HG03066 (cell line): ENCODE measurements around the gene CCDC190.
"Not testable (repeated sequence)": the region's sequence is repeated elsewhere in the genome, so short reads cannot be mapped to it uniquely, and the experiment has no call there.

Experiments used
- ATAC-seq: cut with Tn5 transposase; IDR thresholded peaks from one replicate; pipeline ENCODE4 v1.9.1; 2021; ENCODE audit warnings: low read depth; ENCODE audit not compliant: unreplicated experiment

The CCDC190 gene

DNA sequence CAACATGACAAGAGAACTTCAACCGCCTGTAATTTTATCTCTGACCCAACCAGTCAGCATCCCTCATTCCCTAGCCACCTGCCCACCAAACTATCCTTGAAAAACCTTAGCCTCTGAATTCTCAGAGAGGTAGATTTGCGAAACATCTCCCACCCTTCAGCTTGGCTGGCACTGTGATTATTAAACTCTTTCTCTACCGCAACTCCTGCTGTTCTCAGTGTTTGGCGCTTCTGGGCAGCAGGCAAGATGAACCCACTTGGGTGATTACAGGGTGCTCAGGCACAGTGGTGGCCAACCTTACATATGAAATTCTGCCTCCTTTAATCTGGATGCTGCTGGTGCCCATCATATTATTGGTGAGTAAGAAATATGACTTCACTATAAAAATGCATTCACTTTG lies 22.1 kb downstream of the CCDC190 start:
- ATAC-seq: no peak

DNA sequence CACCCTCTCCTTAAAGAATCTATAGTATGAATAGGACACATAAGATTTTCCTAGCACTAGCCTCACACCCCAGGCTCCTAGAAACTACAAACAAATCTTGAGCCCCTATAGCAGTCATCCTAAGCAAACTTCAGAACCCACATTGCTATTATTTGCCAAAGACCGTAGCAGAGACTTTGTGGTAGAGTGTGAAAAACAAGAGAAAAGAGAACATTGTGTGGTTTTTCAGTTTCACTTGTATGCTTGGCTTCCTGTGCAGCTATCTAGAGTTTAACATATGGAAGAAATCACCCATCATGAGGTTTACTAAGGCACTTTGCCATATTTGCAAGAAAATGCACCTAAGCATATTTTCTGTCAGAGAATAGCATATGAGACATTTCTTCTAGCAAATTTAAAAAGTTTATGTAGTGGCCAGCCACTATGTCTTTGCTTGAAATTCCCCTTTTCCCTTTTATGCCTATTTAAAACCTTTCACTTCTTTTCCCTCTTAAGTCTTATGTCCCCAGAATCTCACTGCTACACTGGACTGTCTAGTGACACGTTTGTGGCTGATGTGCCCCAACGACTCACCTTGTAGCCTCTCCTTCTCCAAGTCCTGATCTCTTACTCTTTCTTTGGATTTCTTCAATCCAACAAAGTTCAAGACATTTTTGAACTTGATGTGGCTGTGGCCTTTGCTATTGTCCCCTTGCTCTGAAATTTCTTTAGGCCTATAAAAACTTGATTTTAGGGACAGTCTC lies 25.6 kb downstream of the CCDC190 start:
- ATAC-seq: peak; percentile 91

DNA sequence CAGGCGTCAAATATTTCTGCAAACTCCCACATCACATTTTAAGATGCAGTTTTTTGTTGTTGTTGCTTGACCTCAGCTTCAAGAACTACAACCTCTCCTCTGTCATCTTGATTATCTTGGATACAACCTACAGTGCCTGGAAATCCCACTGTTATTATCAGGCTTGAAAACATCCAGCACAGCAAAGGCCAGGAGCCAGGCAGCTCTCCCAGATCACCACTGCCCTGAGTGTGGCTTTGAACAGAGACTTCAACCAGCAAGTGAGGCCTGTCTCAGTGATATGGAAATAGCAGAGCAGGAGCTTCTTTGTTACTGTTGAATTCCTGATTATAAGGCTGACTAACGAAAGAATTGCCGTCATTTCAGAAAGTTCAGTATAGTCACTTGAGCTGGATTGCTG lies 28.5 kb downstream of the CCDC190 start:
- no peak for ATAC-seq

DNA sequence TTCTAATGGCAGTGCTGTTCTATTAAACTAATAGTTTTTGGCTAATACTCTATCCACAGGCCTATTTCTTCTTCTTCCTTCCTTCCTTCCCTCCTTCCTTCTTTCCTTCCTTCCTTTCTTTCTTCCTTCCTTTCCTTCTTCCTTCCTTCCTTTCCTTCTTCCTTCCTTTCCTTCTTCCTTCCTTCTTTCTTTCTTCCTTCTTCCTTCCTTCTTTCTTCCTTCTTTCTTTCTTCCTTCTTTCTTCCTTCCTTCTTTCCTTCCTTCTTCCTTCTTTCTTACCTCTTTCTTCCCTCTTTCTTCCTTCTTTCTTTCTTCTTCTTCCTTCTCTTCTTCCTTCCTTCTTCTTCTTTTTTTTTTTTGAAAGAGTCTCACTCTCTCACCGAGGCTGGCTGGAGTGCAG lies 31.7 kb downstream of the CCDC190 start:
- ATAC-seq: no peak

DNA sequence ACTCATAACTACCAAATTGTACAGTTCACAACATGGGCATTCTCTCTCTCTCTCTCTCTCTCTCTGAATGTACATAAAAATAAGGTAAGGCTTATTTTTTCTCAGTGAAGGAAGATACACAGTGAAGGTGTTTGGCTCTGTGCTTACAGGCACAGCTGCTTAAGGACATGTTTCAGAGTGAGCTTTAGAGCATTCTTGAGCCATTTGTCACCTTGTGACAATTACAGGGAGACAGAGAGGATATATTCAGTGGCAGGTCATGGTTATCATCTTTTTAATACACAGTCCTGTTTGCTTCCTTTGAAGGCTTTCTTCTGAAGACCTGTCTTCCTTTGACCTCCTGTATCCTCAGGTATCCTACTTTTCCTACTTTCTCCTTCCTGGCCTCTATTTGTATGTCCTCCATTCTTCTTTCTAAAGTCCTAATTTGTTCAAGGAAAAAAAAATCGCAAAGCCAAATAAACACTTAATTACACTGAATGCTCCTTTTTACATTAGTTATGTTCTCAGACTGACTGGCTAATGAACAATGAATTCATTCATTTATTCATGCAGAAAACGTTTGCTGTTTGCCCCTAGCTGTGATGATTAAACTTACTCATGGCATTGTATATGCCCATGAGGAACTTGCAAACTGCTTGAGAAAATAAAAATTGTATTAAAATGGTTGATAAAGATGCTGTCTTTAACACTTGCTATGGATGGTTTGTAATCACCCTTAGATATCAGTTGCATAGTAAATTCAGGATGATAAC lies 37.0 kb downstream of the CCDC190 start:
- ATAC-seq: no peak

DNA sequence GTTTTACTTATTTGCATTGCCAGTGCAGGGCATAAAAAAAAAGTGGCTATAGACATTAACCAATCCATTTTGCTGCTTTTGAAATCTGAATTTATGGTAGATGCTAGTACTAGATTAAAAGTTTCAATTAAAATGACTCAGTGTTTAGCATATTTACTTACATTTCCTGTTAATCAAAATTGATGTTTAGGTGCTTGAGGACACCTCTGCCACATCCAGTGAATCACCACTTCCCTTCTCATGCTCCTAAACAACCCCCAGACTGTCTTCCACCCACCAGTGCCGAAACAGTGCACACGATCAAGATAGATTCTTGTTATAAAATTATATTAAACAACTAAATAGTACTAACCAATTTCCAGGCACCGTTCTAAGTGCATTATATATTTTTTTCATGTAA lies 37.7 kb downstream of the CCDC190 start:
- ATAC-seq: no peak

DNA sequence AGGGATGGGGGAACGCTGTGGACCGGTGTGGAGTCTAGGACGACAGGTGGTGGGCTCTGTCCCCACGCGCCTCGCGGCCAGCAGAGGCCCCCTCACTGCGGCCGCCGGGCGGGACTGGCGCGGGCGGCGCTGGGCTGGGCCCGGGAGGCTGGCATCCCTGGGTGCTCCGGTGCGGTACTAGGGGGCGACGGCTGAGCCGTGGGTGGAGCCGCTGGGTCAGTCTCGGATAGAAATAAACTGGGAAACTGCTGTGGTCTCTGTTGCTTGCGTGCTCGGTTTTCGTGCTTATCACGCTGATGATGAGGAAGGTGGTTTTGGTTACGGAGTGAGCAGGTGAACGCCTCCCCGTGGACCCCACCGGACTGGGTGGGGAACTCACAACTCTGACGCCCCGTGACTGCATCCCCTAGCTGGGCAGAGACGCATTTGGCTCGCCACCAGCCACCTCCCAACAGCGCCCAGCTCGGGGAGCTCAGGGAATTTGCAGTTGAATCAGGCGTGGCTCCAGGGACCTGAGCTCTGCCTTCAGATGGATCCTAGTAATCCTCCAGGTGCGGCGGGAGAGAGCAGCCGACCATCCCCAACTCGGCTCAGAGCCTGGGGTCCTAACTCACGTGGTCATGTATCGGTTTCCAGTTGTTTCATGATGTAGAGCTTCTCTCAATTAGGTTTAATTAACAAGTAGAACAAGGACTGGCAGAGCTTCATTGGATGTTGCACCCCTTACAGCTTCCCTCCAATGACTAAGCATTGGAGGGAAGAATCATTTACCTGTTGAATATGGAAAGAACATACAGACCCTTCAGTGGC lies 38.4 kb downstream of the CCDC190 start:
- ATAC-seq: no peak

DNA sequence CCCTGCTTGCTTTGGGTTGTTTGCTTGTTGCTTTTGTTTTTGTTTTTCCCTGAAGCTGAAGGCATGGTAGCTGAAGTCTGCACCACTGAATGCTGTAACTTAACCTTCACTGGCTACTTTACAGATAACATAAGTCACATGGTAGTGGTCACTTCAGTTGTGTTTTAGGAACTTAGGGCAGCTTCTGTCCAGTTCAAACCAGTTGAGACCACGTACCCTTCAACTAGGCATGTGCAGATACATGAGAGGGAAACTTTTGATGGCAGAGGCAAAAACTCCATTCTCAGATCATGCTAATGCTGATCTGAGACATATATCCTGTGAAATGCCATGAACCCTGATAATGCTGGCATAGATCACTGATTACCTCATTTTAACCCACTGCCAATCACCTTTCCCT lies 42.3 kb downstream of the CCDC190 start:
- not testable (repeated sequence) for ATAC-seq

DNA sequence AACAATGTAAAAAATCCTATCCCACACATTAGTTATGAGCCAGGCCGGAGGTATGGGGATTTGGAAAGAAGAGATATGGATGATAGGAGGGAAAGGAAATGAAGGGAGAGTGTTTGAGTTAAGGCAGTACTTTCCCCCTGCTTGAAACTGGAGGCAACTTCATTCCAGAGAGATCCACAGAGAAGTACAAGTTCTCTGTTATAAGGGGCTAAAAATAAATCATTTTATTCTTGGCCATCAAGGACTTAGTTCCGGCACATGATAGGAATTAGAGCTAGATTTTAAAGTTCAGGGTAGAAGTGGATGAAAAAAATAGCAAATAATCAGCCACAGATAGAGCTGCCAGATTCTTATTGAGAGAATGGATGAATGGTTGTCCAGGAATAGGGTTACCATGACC lies 42.8 kb downstream of the CCDC190 start:
- not testable (repeated sequence) for ATAC-seq

DNA sequence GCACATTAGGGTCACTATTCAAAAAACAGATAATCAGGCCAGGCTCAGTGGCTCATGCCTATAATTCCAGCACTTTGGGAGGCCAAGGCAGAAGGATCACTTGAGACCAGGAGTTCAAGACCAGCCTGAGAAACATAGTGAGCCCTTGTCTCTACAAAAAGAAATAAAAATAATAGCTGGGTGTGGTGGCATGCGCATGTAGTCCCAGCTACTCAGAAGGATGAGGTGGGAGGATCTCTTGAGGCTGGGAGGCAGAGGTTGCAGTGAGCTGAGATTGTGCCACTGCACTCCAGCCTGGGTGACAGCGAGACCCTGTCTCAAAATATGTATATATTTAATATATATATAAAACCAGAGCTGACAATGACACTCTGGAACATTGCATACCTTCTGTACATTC lies 48.6 kb downstream of the CCDC190 start:
- not testable (repeated sequence) for ATAC-seq

DNA sequence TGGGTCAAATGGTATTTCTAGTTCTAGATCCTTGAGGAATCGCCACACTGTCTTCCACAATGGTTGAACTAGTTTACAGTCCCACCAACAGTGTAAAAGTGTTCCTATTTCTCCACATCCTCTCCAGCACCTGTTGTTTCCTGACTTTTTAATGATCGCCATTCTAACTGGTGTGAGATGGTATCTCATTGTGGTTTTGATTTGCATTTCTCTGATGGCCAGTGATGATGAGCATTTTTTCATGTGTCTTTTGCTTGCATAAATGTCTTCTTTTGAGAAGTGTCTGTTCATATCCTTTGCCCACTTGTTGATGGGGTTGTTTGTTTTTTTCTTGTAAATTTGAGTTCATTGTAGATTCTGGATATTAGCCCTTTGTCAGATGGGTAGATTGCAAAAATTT lies 53.5 kb downstream of the CCDC190 start:
- not testable (repeated sequence) for ATAC-seq
